RWPE2 (cell line): ENCODE results near the gene RNF213.

Experiments used
- ATAC-seq: fragments of 200-7000 bp; cut with Tn5 transposase; 3 replicates; pipeline ENCODE4 v1.9.1; 2021; ENCODE audit warnings: low read depth
- DNase-seq: peaks from one replicate; pipeline ENCODE4 v3.0.0-alpha.2; 2020; ENCODE audit warnings: low spot score
- H3K27ac ChIP-seq: fragments of 450-650 bp; 2 replicates; pipeline ENCODE4 v1.5.1; 2017; ENCODE audit warnings: mild to moderate bottlenecking; ENCODE audit not compliant: poor library complexity, severe bottlenecking
- H3K27me3 ChIP-seq: fragments of 250-450 bp; sonication (Bioruptor Pico); 2 replicates; pipeline ENCODE4 v1.5.1; 2021; ENCODE audit warnings: mild to moderate bottlenecking, moderate library complexity; ENCODE audit not compliant: insufficient read depth, poor library complexity, severe bottlenecking
- H3K36me3 ChIP-seq: fragments of 250-450 bp; sonication (Bioruptor Pico); 2 replicates; pipeline ENCODE4 v1.5.1; 2020; ENCODE audit warnings: low read depth, mild to moderate bottlenecking, moderate library complexity
- H3K4me1 ChIP-seq: fragments of 250-450 bp; sonication (Bioruptor Pico); 2 replicates; pipeline ENCODE4 v1.5.1; 2021; ENCODE audit warnings: mild to moderate bottlenecking, moderate library complexity; ENCODE audit not compliant: insufficient read depth, poor library complexity, severe bottlenecking
- H3K4me3 ChIP-seq: fragments of 250-450 bp; sonication (Bioruptor Pico); 2 replicates; pipeline ENCODE4 v1.5.1; 2021; ENCODE audit warnings: mild to moderate bottlenecking, moderate library complexity; ENCODE audit not compliant: severe bottlenecking
- H3K9me3 ChIP-seq: fragments of 250-450 bp; sonication (Bioruptor Pico); 2 replicates; pipeline ENCODE4 v1.5.1; 2021; ENCODE audit warnings: mild to moderate bottlenecking, moderate library complexity; ENCODE audit not compliant: severe bottlenecking
- CTCF ChIP-seq: fragments of 450-650 bp; IDR thresholded peaks from one replicate; pipeline ENCODE4 v1.5.1; 2017; ENCODE audit warnings: mild to moderate bottlenecking, moderate library complexity; ENCODE audit not compliant: poor library complexity, severe bottlenecking

RNF213 gene

GRCh38 chr17:80262775-80263244 is 2.2 kb downstream of the RNF213 start:
- Histone ChIP-seq H3K4me3 (no peak overlapping the region), H3K27me3 (no peaks in the 10 kb centered on the region), H3K27ac (peak overlapping the region; percentile 92), H3K36me3 (peaks cover 28% of the 10 kb centered on the region), H3K4me1 (peaks cover 11% of the 10 kb centered on the region), H3K9me3 (no peaks in the 10 kb centered on the region)
- ATAC-seq (no peak), DNase-seq (no peak)
- TF ChIP-seq CTCF = no peak

- DNase-seq (no peak), ATAC-seq (peak; percentile 38; the same call in 2 of the 3 replicates)
- Histone ChIP-seq H3K4me1 (peaks cover 11% of the 10 kb centered on the region), H3K27ac (peak overlapping the region; percentile 92), H3K27me3 (no peaks in the 10 kb centered on the region), H3K9me3 (no peaks in the 10 kb centered on the region), H3K36me3 (peaks cover 28% of the 10 kb centered on the region), H3K4me3 (no peak overlapping the region)
- no peak for TF ChIP-seq CTCF
Observed at GRCh38 chr17:80263253-80264204, 2.9 kb downstream of the RNF213 start.

GRCh38 chr17:80264205-80265075 is 3.8 kb downstream of the RNF213 start:
- Histone ChIP-seq H3K4me1 (peaks cover 11% of the 10 kb centered on the region), H3K27ac (peak overlapping the region; percentile 92), H3K36me3 (peaks cover 36% of the 10 kb centered on the region), H3K9me3 (no peaks in the 10 kb centered on the region), H3K4me3 (no peak overlapping the region), H3K27me3 (no peaks in the 10 kb centered on the region)
- no peak for ATAC-seq
- no peak for TF ChIP-seq CTCF
- DNase-seq = no peak

GRCh38 chr17:80265205-80266068 is 4.8 kb downstream of the RNF213 start:
- no peak overlapping the region for H3K4me3 ChIP-seq
- no peak overlapping the region for H3K27ac ChIP-seq
- H3K9me3 ChIP-seq = no peaks in the 10 kb centered on the region
- H3K4me1 ChIP-seq = peaks cover 11% of the 10 kb centered on the region
- no peak for TF ChIP-seq CTCF
- H3K27me3 ChIP-seq = no peaks in the 10 kb centered on the region
- peaks cover 40% of the 10 kb centered on the region for H3K36me3 ChIP-seq
- ATAC-seq (no peak), DNase-seq (no peak)
